HepG2 (cell line): Measurements from ENCODE around the gene CD96.
"Not testable (repeated sequence)": the region's sequence is repeated elsewhere in the genome, so short reads cannot be mapped to it uniquely, and the experiment has no call there.

Experiments used
- ARNT ChIP-seq: fragments of 450-650 bp; IDR thresholded peaks from 2 replicates; pipeline ENCODE4 v1.6.1; 2017
- DNMT3B ChIP-seq: conservative IDR thresholded peaks from 2 replicates; pipeline ENCODE4 v1.6.1; 2016; ENCODE audit warnings: missing biosample characterization, control low read depth
- ISL2 ChIP-seq: sonication (generic); formaldehyde crosslinking; IDR thresholded peaks from 2 replicates; pipeline ENCODE4 v1.5.0; 2020; ENCODE audit warnings: missing genetic modification reagents
- JUN ChIP-seq: sonication (generic); formaldehyde crosslinking; IDR thresholded peaks from 2 replicates; pipeline ENCODE4 v1.4.0; 2020; ENCODE audit warnings: mild to moderate bottlenecking, missing genetic modification reagents
- JUND ChIP-seq: sonication (generic); formaldehyde crosslinking; IDR thresholded peaks from 2 replicates; pipeline ENCODE4 v1.8.0; 2022; ENCODE audit warnings: mild to moderate bottlenecking, missing genetic modification reagents
- SNRNP70 ChIP-seq: fragments of 200-400 bp; formaldehyde crosslinking; IDR thresholded peaks from 2 replicates; pipeline ENCODE4 v1.6.1; 2017; ENCODE audit warnings: mild to moderate bottlenecking, low read depth, low read length, moderate library complexity
- ZNF138 ChIP-seq: sonication (generic); formaldehyde crosslinking; IDR thresholded peaks from 2 replicates; pipeline ENCODE4 v1.5.0; 2020; ENCODE audit warnings: mild to moderate bottlenecking, low read depth, missing genetic modification reagents
- TF ChIP-seq, protein P1 (sequence below): sonication (generic); formaldehyde crosslinking; IDR thresholded peaks from 2 replicates; pipeline ENCODE4 v1.5.1; 2020; ENCODE audit warnings: missing genetic modification reagents, mild to moderate bottlenecking, borderline replicate concordance
- TF ChIP-seq, protein P2 (sequence below): sonication (generic); formaldehyde crosslinking; IDR thresholded peaks from 2 replicates; pipeline ENCODE4 v1.5.0; 2020; ENCODE audit warnings: missing genetic modification reagents

DNA sequence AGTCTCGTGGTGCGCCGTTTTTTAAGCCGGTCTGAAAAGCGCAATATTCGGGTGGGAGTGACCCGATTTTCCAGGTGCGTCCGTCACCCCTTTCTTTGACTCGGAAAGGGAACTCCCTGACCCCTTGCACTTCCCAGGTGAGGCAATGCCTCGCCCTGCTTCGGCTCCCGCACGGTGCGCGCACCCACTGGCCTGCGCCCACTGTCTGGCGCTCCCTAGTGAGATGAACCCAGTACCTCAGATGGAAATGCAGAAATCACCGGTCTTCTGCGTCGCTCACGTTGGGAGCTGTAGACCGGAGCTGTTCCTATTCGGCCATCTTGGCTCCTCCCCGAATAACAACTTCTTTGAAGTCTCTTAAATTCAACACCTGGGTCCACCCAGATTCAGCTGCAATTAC lies 19.9 kb downstream of the CD96 start:
- not testable (repeated sequence) for TF ChIP-seq JUND; ISL2 (CRISPR knock-in tag); JUN; ZNF138 (CRISPR knock-in tag); SNRNP70; ARNT; DNMT3B (CRISPR knock-in tag)
- TF ChIP-seq, protein P1, sequence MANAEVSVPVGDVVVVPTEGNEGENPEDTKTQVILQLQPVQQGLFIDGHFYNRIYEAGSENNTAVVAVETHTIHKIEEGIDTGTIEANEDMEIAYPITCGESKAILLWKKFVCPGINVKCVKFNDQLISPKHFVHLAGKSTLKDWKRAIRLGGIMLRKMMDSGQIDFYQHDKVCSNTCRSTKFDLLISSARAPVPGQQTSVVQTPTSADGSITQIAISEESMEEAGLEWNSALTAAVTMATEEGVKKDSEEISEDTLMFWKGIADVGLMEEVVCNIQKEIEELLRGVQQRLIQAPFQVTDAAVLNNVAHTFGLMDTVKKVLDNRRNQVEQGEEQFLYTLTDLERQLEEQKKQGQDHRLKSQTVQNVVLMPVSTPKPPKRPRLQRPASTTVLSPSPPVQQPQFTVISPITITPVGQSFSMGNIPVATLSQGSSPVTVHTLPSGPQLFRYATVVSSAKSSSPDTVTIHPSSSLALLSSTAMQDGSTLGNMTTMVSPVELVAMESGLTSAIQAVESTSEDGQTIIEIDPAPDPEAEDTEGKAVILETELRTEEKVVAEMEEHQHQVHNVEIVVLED (CRISPR knock-in tag): not testable (repeated sequence)
- TF ChIP-seq, protein P2, sequence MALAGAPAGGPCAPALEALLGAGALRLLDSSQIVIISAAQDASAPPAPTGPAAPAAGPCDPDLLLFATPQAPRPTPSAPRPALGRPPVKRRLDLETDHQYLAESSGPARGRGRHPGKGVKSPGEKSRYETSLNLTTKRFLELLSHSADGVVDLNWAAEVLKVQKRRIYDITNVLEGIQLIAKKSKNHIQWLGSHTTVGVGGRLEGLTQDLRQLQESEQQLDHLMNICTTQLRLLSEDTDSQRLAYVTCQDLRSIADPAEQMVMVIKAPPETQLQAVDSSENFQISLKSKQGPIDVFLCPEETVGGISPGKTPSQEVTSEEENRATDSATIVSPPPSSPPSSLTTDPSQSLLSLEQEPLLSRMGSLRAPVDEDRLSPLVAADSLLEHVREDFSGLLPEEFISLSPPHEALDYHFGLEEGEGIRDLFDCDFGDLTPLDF (CRISPR knock-in tag): not testable (repeated sequence)
